Eye (tissue), 1 donor: Measurements from ENCODE around the gene SSR2.

Experiments
- DNase-seq: peaks from one replicate; pipeline ENCODE4 v3.0.0-alpha.2; 2015

The SSR2 gene

DNA sequence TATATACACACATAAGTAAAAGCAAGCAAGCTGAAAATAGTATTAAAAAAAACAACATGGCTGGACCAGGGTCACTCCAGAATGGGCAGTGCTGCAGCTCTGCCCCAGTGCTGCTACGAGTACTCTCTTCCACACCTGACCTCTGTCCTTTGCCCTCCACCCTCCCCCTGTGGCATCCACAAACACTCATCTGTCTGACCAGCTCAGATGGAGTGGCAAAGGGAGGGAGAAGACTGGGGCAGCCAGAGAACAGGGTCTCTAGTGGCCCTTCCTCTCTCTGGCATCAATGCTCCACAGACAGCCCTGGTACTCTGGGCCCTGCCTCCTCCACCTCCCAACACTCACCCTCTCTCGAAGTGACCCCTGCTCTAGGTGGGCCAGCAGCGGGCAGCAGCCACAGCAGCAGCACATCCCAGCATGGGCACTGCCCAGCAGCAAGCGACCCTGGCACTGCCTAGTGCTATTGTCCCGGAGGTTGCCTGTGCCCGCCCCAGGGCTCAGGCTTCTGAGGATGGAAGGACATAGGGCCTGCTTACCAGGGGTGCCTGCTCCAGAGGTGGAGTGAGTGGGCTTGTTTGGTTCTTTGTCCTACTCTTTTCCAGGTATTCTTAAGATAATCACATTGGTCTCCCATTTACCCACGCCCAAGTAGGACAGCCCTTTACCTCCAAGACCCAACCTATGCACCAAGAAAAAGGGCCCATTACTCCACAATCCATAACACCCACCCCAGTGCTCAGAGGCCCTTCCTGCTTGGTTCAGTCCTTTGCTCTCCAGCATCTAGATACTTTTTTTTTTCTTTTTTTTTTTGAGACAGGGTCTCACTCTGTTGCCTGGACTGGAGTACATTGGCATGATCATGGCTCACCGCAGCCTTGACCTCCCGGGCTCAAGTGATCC is 48.6 kb downstream of the SSR2 start:
- no peak for DNase-seq

DNA sequence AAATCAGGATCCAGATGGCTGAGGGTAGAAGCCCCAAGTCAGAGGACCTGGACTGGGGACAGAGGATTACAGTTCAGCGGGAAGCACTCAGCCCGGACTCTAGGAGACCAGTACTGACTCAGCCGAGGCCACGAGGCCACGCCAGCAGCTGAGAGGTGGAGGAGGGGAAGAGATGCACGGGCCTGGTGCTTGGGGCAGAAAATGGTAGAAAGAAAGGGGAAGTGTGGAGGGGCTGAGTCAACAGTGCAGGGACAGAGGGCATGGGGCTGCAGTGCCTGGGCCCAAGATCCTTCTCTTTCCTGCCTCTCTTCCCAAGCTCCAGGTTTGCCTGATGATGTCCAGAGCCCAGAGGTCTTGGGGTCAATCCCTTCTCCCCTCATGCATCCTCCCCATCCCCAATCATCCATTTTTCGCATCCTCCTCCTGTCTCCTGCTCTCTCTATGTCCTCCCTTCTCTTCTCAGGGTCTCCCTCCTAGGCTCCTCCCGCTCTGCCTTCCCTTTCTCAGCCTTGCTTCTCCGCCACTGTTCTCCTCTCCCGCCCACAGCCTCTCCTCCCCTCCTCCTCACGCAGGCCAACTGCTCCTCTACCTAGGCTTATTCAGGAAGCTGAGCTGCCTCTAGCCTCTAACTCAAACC is 50.1 kb downstream of the SSR2 start:
- DNase-seq: peak; percentile 48

DNA sequence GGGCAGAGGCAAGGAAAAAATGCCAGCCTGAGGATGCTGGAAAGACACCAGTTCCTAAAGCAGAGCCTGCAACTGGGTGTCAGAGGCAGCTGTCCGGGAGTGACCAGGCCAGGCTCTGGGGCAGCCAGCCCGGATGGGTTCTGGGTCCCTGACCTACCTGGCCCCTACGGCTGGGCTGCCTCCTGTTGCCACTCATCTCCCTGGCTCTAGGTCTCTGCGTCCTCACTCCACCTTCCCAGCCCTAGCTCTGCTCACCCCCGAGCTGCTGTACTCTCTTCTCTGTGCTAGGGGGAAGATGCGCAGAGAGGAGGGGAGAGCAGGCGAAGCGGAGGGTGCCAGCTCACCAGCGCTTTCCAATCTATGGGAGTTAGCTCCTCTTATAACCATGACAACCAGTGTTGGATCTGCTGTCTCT is 51.4 kb downstream of the SSR2 start:
- DNase-seq: no peak

DNA sequence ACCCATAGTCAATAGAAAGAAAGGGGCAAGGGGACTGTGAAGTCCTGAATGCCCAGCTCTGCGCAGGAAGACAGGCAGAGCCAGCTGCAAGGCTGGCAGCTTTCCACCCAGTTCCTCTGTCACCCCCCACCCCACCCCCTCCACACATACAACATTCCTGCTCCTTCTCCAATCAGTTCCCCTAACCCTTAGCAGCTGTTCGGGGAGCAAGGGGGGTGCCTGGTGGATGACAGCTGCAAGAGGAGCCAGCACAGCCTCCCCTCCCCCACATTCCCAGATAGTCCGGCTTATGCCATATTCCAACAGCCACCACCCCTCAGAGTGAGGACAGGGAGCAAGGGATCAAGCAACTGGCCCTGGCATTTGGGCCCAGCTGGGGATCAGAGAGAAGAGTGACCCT is 52.1 kb downstream of the SSR2 start:
- peak; percentile 84 for DNase-seq

DNA sequence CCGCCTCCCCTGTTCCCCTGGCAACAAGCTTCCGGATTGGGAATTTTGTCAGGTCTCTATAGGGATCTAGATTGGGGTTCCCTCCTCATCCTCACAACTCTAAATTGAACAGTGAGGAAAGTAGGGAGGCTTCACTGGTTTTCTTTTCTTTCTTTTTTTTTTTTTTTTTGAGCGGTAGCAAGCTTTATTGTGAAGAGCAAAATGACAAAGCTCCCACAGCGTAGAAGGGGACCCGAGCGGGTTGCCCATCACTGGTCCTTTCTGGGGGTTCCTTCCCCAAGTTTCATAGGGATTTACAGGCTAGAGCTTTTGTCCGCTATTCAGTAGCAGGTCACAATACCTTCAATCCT is 52.7 kb downstream of the SSR2 start:
- DNase-seq: peak; percentile 40

DNA sequence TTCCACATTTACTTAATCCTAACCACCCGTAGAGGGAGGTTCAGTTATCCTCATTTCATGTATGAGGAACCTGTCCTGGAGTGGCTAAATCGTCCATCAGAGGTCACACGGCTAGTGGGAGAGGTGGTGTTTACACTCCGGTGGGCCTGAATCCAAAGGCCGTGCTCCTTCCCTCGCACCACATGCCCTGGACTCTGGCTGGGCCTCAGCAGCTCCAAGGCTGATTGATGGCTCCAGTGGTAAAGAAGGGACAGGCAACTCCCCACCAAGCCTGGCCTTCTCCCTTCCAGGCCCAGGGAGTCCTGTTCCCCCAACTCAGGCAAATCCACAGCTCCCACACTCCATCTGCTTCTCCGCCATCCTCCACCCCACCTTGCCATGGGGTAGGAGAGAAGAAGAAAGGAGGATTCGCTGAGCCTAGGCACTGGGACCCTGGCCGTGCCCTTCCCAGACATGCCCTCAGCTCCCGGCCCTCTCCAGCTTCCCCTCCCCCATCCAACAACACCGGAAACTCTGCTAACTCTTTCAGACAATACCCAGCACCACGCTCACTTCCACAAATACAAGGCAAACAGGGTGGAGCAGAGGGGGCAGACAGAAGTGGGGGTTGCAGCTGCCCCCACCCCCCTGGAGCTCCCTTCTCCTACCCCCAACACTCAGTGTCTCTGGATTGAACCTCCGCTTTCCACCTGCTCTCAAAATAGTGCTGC is 53.3 kb downstream of the SSR2 start:
- peak; percentile 53 for DNase-seq

DNA sequence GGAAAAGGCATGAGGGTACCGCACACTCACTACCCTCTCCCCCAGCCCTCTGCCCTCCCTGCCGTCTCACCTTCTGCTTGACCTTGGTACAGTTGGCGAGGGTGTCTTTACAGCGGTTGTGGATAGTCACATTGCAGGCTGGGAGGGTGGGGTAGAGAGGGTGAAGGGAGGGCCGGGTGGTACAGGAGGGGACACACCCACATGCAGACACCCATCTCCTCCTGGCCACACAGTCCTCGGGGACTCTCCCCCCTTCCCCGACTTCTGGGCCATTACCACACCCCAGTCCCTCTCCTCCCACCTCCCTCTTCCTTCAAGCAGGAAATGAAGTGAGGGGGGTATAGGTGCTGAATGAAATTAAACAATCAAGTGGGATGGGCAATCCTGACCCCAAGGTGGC is 54.0 kb downstream of the SSR2 start:
- DNase-seq: no peak

DNA sequence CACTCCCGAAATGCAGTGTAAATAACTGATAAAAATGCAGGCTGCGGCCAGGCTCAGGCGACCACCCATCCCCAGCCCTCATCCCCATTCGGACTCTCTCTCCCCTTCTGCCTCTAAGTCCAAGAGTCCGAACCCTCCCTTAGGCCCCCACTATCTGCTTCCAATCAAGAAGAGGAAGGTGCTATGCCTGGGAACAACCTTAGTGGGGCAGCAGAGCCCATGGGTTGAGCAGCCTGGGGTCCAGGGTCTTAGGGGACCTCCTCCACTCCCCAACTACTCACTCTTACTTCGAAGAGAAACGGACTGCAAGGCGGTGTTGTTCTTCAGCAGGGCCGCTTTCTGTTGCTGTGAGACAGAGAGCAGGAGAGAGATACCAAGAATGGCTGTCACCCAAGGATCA is 54.6 kb downstream of the SSR2 start:
- no peak for DNase-seq

DNA sequence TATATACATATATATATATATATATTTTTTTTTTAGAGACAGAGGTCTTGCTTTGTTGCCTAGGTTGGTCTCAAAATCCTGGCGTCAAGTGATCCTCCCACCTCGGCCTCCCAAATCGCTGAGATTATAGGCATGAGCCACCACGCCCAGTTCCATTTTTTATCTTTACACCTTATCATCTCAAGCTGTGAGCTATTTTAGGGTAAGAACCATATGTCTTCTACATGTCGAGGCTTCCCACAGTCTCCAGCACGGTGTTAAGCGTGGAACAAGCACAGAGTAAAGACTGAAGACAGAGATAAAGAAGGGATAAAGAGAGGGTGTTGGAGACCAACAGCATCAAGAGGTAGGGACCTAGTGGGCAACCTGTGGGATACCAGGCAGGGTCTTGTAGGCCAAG is 56.6 kb downstream of the SSR2 start:
- DNase-seq: no peak

DNA sequence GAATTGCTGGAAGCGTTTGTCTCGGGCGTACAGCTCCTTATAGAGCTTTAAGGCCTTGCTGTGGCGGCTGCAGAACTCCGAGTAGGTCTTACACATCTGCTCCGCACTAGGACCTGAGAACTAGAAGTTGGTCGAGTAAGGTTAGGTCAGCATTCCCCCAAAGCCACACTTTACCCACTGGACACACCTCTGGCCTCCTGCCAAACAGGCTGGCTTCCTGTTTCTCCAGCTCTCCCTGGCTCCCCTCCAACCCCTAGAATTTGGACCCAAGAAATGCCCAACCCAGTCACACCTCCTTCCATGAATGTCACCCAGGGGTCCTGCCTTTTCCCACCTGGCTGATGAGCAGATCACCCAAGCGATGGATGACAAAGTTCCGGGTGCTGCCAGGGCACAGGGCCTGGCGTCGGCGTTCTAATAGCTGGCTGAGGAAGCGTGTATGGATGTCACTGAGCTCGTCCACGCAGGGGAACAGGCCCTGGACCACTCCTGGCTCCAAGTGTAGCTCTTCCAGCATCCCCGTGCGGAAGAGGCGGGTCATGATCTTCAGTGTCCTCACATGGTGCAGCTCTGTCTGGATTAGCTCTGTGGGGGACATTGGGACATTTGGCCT is 58.0 kb downstream of the SSR2 start:
- DNase-seq: no peak

DNA sequence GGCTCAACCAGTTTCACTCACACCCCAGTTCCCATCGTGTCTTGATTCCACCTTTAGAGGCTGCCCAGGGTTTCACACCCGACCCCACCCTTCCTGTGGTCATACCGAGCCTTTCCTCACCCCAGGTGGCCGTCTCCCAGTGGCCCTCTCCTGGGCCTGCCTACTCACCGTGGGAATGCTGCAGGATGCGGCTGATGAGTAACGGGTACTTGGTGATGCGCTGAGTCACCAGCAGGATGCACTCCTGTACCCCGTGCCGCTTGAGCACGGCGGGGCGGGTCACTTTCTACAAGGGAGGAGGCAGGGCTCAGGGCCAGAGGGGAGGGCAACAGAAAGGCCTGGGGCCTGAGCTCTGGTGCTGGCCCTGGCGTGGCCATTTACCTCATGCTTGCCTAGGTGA is 58.8 kb downstream of the SSR2 start:
- DNase-seq: no peak

DNA sequence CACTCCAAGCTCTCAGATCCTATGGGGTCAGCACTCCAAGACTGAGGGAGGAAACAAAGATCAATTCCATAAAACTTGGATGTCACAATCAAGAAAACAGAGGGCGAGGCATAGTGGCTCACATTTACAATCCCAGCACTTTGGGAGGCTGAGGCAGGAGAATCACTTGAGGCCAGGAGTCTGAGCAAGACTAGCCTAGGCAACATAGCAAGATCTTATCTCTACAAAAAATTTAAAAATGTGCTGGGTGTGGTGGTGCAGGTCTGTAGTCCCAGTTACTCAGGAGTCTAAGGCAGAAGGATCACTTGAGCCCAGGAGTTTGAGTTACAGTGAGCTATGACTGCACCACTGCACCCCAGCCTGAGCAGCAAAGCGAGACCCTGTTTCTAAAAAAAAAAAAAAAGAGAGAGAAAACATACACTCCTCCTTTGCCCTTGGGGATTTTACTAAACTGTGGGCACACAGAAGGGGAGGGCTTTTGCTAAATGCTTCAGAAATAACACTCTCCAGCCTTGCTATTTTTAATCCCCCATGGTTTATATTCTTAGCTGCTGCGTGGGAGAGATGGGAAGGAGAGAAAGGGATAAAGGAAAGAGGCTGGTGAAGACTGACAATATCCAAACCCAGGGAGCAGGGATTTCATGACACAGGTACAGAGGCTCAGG is 60.5 kb downstream of the SSR2 start:
- DNase-seq: no peak
